ENCODE measurements around the gene FZD7.

GRCh38 chr2:202061695-202062094, 28.0 kb downstream of the FZD7 start:
- TF ChIP-seq POLR2A (IDR thresholded peaks at IDR 0.05; ENCODE audit: low read length) (no peak), GATA1 (IDR thresholded peaks at IDR 0.05; ENCODE audit: low read depth, low read length) (no peak)

Measured in erythroblast (primary cell).